ENCODE data around the gene ME3.
"Not testable (repeated sequence)": the region's sequence is repeated elsewhere in the genome, so short reads cannot be mapped to it uniquely, and the experiment has no call there.

The ME3 gene

GRCh38 chr11:86558841-86559240, 113.6 kb downstream of the ME3 start:
- DNase-seq (ENCODE audit: low read depth in 2 of 2), result no peak

- no peak for DNase-seq (ENCODE audit: low read depth in 2 of 2)
Measured at GRCh38 chr11:86558207-86558606, 114.2 kb downstream of the ME3 start.

- DNase-seq (ENCODE audit: low read depth in 2 of 2), result no peak
Measured at GRCh38 chr11:86555866-86556265, 116.5 kb downstream of the ME3 start.

- no peak for DNase-seq (ENCODE audit: low read depth in 2 of 2)
Measured at GRCh38 chr11:86555401-86555800, 117.0 kb downstream of the ME3 start.

- no peak for DNase-seq (ENCODE audit: low read depth in 2 of 2)
Measured at GRCh38 chr11:86553265-86553664, 119.2 kb downstream of the ME3 start.

- DNase-seq (ENCODE audit: low read depth in 2 of 2), result no peak
Measured at GRCh38 chr11:86551288-86552092, 120.9 kb downstream of the ME3 start.

- no peak for DNase-seq (ENCODE audit: low read depth in 2 of 2)
Measured at GRCh38 chr11:86550757-86551156, 121.7 kb downstream of the ME3 start.

GRCh38 chr11:86548271-86548917, 124.0 kb downstream of the ME3 start:
- no peak for DNase-seq (ENCODE audit: low read depth in 2 of 2)

GRCh38 chr11:86547727-86548126, 124.7 kb downstream of the ME3 start:
- DNase-seq (ENCODE audit: low read depth in 2 of 2), result no peak

- DNase-seq (ENCODE audit: low read depth in 2 of 2), result not testable (repeated sequence)
Measured at GRCh38 chr11:86541299-86541698, 131.1 kb downstream of the ME3 start.

GRCh38 chr11:86538223-86538548, 134.2 kb downstream of the ME3 start:
- DNase-seq (ENCODE audit: low read depth in 2 of 2), result no peak

GRCh38 chr11:86537541-86538222, 134.7 kb downstream of the ME3 start:
- DNase-seq (ENCODE audit: low read depth in 2 of 2), result no peak

- no peak for DNase-seq (ENCODE audit: low read depth in 2 of 2)
Measured at GRCh38 chr11:86535773-86536172, 136.6 kb downstream of the ME3 start.

- DNase-seq (ENCODE audit: low read depth in 2 of 2), result no peak
Measured at GRCh38 chr11:86524620-86525352, 147.6 kb downstream of the ME3 start.

GRCh38 chr11:86523738-86524619, 148.4 kb downstream of the ME3 start:
- no peak for DNase-seq (ENCODE audit: low read depth in 2 of 2)

GRCh38 chr11:86522512-86522911, 149.9 kb downstream of the ME3 start:
- not testable (repeated sequence) for DNase-seq (ENCODE audit: low read depth in 2 of 2)

- DNase-seq (ENCODE audit: low read depth in 2 of 2), result no peak
Measured at GRCh38 chr11:86519064-86519911, 153.1 kb downstream of the ME3 start.

- no peak for DNase-seq (ENCODE audit: low read depth in 2 of 2)
Measured at GRCh38 chr11:86518211-86518610, 154.2 kb downstream of the ME3 start.

- no peak for DNase-seq (ENCODE audit: low read depth in 2 of 2)
Measured at GRCh38 chr11:86517557-86517956, 154.9 kb downstream of the ME3 start.
